OCI-LY3 (cell line): ENCODE results near the gene PRTFDC1.

Source experiments
- EZH2phosphoT487 ChIP-seq: fragments of 200-600 bp; shearing (Covaris generic); IDR thresholded peaks from 2 replicates; pipeline ENCODE4 v1.6.1; 2018; ENCODE audit warnings: antibody characterized with exemption, mixed run types, low read depth
- TF ChIP-seq, protein P1 (sequence below): fragments of 200-600, 300-600 bp; sonication (generic); IDR thresholded peaks from 2 replicates; pipeline ENCODE4 v1.5.1; 2014; ENCODE audit warnings: antibody characterized with exemption, low read length, low read depth

GRCh38 chr10:24982319-24983112, 30.1 kb upstream of the PRTFDC1 start:
- TF ChIP-seq, protein P1, sequence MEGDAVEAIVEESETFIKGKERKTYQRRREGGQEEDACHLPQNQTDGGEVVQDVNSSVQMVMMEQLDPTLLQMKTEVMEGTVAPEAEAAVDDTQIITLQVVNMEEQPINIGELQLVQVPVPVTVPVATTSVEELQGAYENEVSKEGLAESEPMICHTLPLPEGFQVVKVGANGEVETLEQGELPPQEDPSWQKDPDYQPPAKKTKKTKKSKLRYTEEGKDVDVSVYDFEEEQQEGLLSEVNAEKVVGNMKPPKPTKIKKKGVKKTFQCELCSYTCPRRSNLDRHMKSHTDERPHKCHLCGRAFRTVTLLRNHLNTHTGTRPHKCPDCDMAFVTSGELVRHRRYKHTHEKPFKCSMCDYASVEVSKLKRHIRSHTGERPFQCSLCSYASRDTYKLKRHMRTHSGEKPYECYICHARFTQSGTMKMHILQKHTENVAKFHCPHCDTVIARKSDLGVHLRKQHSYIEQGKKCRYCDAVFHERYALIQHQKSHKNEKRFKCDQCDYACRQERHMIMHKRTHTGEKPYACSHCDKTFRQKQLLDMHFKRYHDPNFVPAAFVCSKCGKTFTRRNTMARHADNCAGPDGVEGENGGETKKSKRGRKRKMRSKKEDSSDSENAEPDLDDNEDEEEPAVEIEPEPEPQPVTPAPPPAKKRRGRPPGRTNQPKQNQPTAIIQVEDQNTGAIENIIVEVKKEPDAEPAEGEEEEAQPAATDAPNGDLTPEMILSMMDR = no peak
- no peak for TF ChIP-seq EZH2phosphoT487
